ENCODE results near the gene CYLD. TPM values are rescaled to one million over a fixed set of nuclear protein-coding genes. Genes with fewer than 3 reads are reported as not detected.

Gene CYLD
- total and polyA plus RNA-seq, 2 experiments from 2014 or later: 13.6 to 16.1 TPM

GRCh38 chr16:50846511-50846910 is 104.6 kb downstream of the CYLD start:
- Histone ChIP-seq H3K4me3 (no peak overlapping the region), H3K9me3 (ENCODE audit: low read depth) (no peaks in the 10 kb centered on the region), H3K27ac (no peak overlapping the region), H3K36me3 (no peaks in the 10 kb centered on the region), H3K4me1 (ENCODE audit: low read depth) (no peaks in the 10 kb centered on the region), H3K27me3 (peaks cover 7% of the 10 kb centered on the region)
- no peak for TF ChIP-seq CTCF (IDR thresholded peaks at IDR 0.05; ENCODE audit: low read depth, low read length)
- no peak for DNase-seq (ENCODE audit: low read depth in 1 of 2, low spot score in 1 of 2)

- no peaks in the 10 kb centered on the region for H3K9me3 ChIP-seq (ENCODE audit: low read depth)
- no peaks in the 10 kb centered on the region for H3K36me3 ChIP-seq
- no peaks in the 10 kb centered on the region for H3K4me1 ChIP-seq (ENCODE audit: low read depth)
- no peak for DNase-seq (ENCODE audit: low read depth in 1 of 2, low spot score in 1 of 2)
- no peak for TF ChIP-seq CTCF (IDR thresholded peaks at IDR 0.05; ENCODE audit: low read depth, low read length)
- H3K4me3 ChIP-seq: no peak overlapping the region
- H3K27me3 ChIP-seq: peaks cover under 1% of the 10 kb centered on the region
- no peak overlapping the region for H3K27ac ChIP-seq
Observed at GRCh38 chr16:50847166-50847565, 105.3 kb downstream of the CYLD start.

- H3K4me1 ChIP-seq (ENCODE audit: low read depth): no peaks in the 10 kb centered on the region
- no peak for TF ChIP-seq CTCF (IDR thresholded peaks at IDR 0.05; ENCODE audit: low read depth, low read length)
- no peaks in the 10 kb centered on the region for H3K27me3 ChIP-seq
- H3K4me3 ChIP-seq: no peak overlapping the region
- no peaks in the 10 kb centered on the region for H3K36me3 ChIP-seq
- no peak for DNase-seq (ENCODE audit: low read depth in 1 of 2, low spot score in 1 of 2)
- H3K9me3 ChIP-seq (ENCODE audit: low read depth): no peaks in the 10 kb centered on the region
- H3K27ac ChIP-seq: no peak overlapping the region
Observed at GRCh38 chr16:50848755-50849514, 107.0 kb downstream of the CYLD start.

Other genes with a start within 250 kb of the CYLD start
- gene NKD1, start 193.7 kb upstream of the CYLD start, total RNA-seq: 0.86 and 1.8 TPM in 2 replicates
- gene NKD1, start 193.7 kb upstream of the CYLD start, polyA plus RNA-seq: 0.45 and 1.4 TPM in 2 replicates
- not detected in 2 replicates for gene SNX20, start 60.8 kb upstream of the CYLD start, total RNA-seq
- not detected in 2 replicates for gene SNX20, start 60.8 kb upstream of the CYLD start, polyA plus RNA-seq
- gene NOD2, start 48.5 kb upstream of the CYLD start, total RNA-seq: 0.18 TPM in 1 of 2 replicates, not detected in the other
- 0.05 TPM in 1 of 2 replicates, not detected in the other for gene NOD2, start 48.5 kb upstream of the CYLD start, polyA plus RNA-seq

Measured in cardiac muscle cell (in vitro differentiated cells and primary cell).